HG03025 (cell line): ENCODE data around the gene PBX1.

Source experiments
- ATAC-seq: cut with Tn5 transposase; IDR thresholded peaks from one replicate; pipeline ENCODE4 v1.9.1; 2021; ENCODE audit warnings: mild to moderate bottlenecking, moderate library complexity; ENCODE audit not compliant: unreplicated experiment, low FRiP score

The PBX1 gene

GRCh38 chr1:164611754-164612642 lies 53.0 kb downstream of the PBX1 start:
- no peak for ATAC-seq

DNA sequence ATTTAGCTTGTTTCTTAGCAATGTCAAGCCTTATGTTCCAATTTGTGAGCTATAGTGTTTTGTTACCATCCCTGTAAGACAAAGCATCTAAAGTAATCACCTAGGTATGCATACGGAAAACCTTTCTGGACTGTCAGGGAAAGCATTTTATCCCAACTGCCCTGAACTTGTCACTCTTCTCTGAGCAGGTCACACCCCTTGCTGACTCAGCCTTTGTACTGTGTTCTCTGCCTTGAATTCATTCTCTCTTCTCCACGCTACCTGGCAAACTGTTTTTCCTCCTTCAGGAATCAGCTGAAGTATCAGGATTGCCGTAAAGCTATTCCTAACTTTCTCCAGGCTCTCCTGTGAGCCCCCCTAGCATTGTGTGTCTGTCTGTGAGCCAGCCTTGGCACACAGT lies 54.2 kb downstream of the PBX1 start:
- ATAC-seq: no peak

GRCh38 chr1:164614316-164614715 lies 55.3 kb downstream of the PBX1 start:
- no peak for ATAC-seq

GRCh38 chr1:164617377-164618201 lies 58.6 kb downstream of the PBX1 start:
- ATAC-seq: no peak

DNA sequence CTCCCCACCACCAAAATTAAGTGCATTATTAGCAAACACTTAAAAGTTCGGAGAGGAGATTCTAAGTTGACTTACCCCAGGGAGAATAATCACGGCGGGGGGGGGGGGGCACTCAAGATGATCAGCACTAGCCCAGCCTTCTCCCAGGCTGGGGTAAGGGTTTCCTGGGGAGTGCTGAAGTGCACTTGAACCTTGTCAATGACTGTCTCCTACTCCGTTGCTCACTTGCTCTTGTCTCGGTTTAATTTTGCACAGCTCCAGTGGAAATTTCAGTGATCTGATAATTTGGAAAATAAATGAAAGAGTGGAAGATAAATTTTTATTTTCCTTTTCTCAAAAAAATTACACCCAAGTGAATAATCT lies 59.2 kb downstream of the PBX1 start:
- no peak for ATAC-seq

GRCh38 chr1:164619006-164619784 lies 60.2 kb downstream of the PBX1 start:
- no peak for ATAC-seq

GRCh38 chr1:164622068-164622845 lies 63.3 kb downstream of the PBX1 start:
- ATAC-seq: no peak

GRCh38 chr1:164623805-164624204 lies 64.8 kb downstream of the PBX1 start:
- no peak for ATAC-seq

DNA sequence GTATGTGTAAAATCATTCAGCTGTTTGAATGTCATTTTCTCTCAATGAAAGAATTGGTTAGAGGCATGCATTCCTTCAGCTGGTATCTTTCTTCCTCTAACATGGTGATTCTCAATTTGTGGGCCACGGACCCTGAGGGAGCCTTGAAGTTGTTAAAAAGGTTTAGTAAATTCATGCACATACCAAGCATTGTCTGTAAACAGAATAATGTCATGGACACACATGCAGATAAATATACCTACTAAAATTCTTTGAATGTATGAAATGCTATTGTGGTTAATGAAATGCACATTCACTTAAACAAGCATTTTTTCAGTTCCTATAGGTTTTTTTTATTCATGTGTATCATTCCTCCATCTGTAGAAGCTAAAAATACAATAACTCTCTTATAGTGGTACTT lies 65.4 kb downstream of the PBX1 start:
- no peak for ATAC-seq

GRCh38 chr1:164625004-164625617 lies 66.1 kb downstream of the PBX1 start:
- no peak for ATAC-seq

GRCh38 chr1:164628772-164629171 lies 69.8 kb downstream of the PBX1 start:
- ATAC-seq: no peak

- ATAC-seq: no peak
Observed at GRCh38 chr1:164629971-164630370, 71.0 kb downstream of the PBX1 start.

DNA sequence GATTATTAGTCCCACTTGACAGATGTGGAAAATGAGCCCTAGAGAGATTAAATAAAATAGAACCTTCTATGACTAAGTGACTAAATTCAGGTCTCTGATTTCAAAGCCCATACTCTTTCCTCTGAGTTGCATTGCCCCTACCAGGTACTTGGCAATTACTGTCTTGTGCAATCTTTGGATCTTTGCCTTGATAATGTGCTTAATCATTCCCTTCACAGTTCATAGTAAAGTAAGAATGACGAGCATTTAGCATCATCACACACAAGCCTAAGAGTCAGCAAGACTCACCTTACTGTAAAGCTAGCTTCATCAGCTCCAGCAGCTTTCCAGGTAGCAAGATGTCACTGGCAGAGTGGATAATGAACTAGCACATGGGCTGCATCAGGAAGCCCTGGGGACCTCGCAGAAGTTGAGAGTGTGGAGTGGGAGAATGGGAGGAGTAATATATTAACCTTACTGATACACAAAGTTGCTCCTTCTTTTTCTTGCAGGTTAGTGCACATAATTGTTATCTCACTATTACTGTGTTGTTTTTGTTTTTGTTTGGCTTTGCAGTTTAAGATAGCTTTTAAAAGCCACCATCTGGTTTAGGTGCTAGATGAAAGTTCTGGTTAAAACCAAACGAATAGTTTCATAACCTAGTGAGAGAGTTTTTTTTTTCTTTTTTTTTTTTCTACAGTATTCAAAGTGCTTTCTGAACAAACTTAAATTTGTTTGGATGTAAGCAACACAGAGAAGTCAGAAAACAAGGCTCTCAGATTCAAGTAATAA lies 71.8 kb downstream of the PBX1 start:
- ATAC-seq: no peak

DNA sequence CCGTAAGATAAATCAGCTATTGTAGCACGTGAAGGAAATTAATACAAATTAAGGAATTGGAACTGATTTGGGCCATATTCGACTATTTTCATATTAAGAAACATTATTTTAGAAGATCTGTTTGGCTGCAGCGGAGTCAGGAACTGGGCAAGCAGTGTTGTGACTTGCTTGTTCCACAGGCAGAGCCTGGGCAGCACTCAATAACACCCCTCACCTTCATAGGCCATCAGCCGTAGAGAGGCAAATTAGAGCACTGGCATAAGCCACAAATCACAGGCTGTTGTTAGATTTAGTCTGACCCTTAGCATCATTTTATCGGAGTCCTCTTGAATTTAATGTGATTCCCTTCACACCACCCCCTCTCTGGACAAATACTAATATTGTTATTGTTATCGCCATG lies 72.8 kb downstream of the PBX1 start:
- ATAC-seq: no peak

GRCh38 chr1:164633997-164634396 lies 75.0 kb downstream of the PBX1 start:
- ATAC-seq: no peak

GRCh38 chr1:164635059-164635802 lies 76.2 kb downstream of the PBX1 start:
- no peak for ATAC-seq

DNA sequence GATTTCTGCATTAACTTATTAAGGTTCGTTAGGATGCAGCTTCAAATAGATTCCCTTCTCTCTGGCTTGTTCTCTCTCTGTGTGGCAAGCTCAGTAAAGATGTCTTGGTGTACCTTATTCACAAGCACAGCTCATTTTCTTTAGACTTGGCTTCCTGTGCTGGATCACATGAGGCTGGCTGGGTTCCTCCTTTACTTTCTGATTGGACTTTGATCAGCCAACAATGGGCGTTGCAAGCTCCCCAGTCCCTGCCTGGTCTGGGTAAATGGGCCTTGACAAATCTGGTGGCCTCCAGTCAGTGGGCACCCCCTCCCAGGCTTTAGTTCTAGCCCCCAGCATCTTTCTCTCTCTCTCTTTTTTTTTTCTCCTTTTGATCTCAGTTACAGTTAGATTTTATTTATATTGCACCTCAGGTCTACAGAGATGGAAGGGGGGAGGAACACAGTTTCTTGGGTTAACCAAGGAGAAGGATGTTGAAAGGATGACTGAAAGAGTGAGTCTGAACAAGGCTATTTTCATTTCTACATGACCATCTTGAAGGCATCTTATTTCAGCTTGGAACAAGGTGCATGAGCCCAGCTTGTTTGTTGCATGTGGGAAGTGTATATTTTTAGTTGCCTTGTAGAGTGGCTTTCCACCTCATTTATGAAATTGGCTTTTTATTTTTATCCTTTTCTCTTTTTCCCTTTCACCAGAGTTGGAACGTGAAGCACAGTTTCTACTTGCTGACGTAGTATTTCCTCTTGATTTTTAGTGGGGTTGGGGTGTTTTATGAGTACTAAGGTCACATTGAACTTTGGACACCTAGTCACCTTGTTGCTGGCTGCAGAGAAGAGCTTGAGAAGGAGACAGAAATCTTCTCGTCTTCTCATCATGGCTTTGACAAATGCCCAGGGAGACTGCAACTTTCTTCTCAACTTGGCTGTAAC lies 77.1 kb downstream of the PBX1 start:
- no peak for ATAC-seq
